ENCODE measurements around the gene MTX1.
A peak's percentile ranks its signal among the peaks of the same experiment; 100 is the strongest.

Gene MTX1

DNA sequence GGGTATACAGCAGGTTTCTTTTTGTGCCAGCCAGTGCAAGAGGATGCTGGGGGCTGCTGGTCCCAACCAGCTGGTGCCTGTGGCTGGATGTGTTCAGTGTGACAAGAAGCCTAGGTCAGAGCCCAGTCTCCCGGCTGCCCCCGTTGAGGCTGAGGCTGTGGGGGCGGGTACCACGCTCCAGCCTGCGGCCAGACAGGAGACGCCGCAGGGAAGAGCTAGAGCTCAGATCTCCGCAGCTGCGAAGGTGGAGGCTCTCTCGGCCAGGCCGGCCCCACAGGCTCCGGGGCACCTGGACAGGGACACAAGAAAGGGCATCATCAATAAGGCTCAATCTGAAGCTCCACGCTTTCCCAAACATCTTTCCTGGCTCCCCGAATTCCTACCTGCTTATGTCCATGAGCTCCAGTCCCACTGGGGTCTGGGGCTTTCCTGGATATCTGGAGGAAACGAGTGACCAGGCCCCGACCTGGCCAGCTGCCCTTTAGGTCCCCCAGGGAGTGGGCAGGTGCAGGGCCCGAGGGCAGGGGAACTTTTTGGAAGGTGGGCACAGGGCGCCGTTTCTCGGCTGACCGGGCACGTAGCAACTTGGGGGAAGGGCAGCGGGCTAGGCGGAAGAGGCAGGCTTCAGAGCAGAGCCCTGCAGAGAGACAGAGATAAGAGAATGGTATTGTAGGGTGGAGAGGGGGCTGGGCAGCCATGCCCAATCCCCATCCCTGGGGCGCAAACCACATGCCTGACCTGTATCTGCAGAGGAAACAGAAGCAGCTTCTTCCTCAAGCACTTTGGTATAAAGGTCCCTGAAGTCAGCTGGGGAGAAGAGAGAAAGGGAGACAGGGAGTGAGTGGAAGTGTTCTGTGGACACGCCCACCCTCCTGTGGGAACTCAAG, 39.4 kb downstream of the MTX1 start:
- no peaks in the 10 kb centered on the region for H3K9me3 ChIP-seq (ENCODE audit: control insufficient read depth, insufficient read depth, low read length)
- no peak overlapping the region for H3K4me3 ChIP-seq (ENCODE audit: low read length)
- peaks cover 20% of the 10 kb centered on the region for H3K36me3 ChIP-seq (ENCODE audit: control insufficient read depth, low read length)
- H3K9me2 ChIP-seq (replicated peaks; ENCODE audit: control insufficient read depth, low read length): no peaks in the 10 kb centered on the region
- no peak overlapping the region for H3K4me2 ChIP-seq (ENCODE audit: low read length)
- H3K27me3 ChIP-seq (ENCODE audit: control insufficient read depth, low read length): no peaks in the 10 kb centered on the region
- peaks cover 28% of the 10 kb centered on the region for H3K4me1 ChIP-seq (ENCODE audit: control insufficient read depth, low read length)
- no peak overlapping the region for H3K27ac ChIP-seq (ENCODE audit: low read depth, low read length)
- peaks cover 12% of the 10 kb centered on the region for H3K79me2 ChIP-seq (ENCODE audit: control insufficient read depth, low read length)
- TF ChIP-seq, protein P1, sequence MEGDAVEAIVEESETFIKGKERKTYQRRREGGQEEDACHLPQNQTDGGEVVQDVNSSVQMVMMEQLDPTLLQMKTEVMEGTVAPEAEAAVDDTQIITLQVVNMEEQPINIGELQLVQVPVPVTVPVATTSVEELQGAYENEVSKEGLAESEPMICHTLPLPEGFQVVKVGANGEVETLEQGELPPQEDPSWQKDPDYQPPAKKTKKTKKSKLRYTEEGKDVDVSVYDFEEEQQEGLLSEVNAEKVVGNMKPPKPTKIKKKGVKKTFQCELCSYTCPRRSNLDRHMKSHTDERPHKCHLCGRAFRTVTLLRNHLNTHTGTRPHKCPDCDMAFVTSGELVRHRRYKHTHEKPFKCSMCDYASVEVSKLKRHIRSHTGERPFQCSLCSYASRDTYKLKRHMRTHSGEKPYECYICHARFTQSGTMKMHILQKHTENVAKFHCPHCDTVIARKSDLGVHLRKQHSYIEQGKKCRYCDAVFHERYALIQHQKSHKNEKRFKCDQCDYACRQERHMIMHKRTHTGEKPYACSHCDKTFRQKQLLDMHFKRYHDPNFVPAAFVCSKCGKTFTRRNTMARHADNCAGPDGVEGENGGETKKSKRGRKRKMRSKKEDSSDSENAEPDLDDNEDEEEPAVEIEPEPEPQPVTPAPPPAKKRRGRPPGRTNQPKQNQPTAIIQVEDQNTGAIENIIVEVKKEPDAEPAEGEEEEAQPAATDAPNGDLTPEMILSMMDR (IDR thresholded peaks at IDR 0.05; ENCODE audit: low read depth, low read length, poor library complexity, severe bottlenecking): no peak
- no peak for TF ChIP-seq EZH2phosphoT487 (IDR thresholded peaks at IDR 0.05; ENCODE audit: borderline replicate concordance, low read length)
- H4K20me1 ChIP-seq (ENCODE audit: control insufficient read depth, insufficient read depth, low read depth, low read length): no peaks in the 10 kb centered on the region
- peaks cover 6% of the 10 kb centered on the region; the same call in 1 of the 2 replicates for H3F3A ChIP-seq (ENCODE audit: control insufficient read depth, insufficient read depth)

DNA sequence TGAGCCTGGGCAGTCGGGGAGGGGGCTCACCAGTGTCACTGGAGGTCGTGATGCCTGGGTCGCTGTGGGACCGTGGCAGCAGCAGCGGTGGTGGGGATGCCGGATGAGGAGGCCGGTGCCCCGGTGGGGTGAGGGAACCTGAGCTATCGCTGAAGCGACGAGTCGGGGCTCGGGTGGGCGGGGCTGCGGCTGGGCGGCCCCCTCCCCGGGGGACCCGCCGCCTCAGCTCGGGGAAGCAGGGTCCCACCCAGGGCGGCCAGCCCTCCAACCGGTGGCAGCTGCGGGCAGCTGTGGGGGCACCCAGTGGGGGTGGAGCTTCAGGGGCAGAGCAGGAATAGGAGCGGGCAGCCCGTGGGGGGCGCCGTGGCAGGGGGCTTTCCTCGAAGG, 41.7 kb downstream of the MTX1 start:
- H4K20me1 ChIP-seq (ENCODE audit: control insufficient read depth, insufficient read depth, low read depth, low read length): no peaks in the 10 kb centered on the region
- peaks cover 6% of the 10 kb centered on the region; the same call in 1 of the 2 replicates for H3F3A ChIP-seq (ENCODE audit: control insufficient read depth, insufficient read depth)
- TF ChIP-seq, protein P1 (IDR thresholded peaks at IDR 0.05; ENCODE audit: low read depth, low read length, poor library complexity, severe bottlenecking): no peak
- H3K27me3 ChIP-seq (ENCODE audit: control insufficient read depth, low read length): no peaks in the 10 kb centered on the region
- peaks cover 13% of the 10 kb centered on the region for H3K79me2 ChIP-seq (ENCODE audit: control insufficient read depth, low read length)
- H3K9me2 ChIP-seq (replicated peaks; ENCODE audit: control insufficient read depth, low read length): no peaks in the 10 kb centered on the region
- peak overlapping the region; percentile 71 for H3K4me3 ChIP-seq (ENCODE audit: low read length)
- H3K27ac ChIP-seq (ENCODE audit: low read depth, low read length): no peak overlapping the region
- H3K4me2 ChIP-seq (ENCODE audit: low read length): peak overlapping the region; percentile 64
- H3K36me3 ChIP-seq (ENCODE audit: control insufficient read depth, low read length): peaks cover 13% of the 10 kb centered on the region; the same call in 1 of the 2 replicates
- H3K4me1 ChIP-seq (ENCODE audit: control insufficient read depth, low read length): peaks cover 34% of the 10 kb centered on the region
- H3K9me3 ChIP-seq (ENCODE audit: control insufficient read depth, insufficient read depth, low read length): no peaks in the 10 kb centered on the region

DNA sequence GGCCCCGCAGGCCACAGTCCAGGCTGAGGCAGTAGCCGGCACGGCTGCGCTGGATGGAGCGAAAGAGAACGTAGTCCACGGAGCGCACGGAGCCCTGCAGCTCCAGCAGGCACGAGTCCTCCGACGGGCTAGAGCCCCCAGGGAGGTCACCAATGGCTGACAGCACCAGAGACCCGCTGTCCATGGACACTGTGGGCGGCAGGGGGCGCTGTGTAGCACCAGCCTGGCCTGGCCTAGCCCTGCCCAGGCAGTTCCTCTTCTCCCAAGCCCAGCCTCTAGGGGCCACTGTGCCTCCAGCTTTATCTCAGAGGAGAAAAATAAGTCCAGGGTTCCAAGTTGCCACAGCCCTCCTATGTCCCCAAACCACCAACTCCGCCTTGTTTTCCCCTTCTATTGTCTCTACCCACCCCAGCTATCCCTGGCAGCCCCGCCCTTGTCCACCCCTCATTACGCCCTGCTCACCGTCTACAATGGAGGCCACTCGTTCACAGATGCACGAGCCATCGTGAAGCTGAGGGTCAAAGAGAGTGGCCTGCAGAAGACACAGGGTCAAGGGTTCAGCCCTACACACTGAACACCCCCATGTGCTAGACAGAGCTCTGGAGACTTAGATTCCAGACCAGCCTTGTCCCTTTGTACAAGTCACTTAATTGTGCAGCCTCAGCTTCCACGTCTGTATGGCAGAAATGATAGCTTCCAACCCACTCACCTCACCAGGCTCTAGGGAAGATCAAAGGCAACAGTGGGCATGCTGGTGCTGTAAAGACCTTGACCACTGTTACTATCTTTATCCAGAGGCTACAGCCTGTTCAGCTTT, 42.3 kb downstream of the MTX1 start:
- Histone ChIP-seq H3K4me3 (ENCODE audit: low read length) (peak overlapping the region; percentile 71), H3K36me3 (ENCODE audit: control insufficient read depth, low read length) (peaks cover 14% of the 10 kb centered on the region), H3K27me3 (ENCODE audit: control insufficient read depth, low read length) (no peaks in the 10 kb centered on the region), H3F3A (ENCODE audit: control insufficient read depth, insufficient read depth) (peaks cover 6% of the 10 kb centered on the region; the same call in 1 of the 2 replicates), H4K20me1 (ENCODE audit: control insufficient read depth, insufficient read depth, low read depth, low read length) (no peaks in the 10 kb centered on the region), H3K9me2 (replicated peaks; ENCODE audit: control insufficient read depth, low read length) (no peaks in the 10 kb centered on the region), H3K79me2 (ENCODE audit: control insufficient read depth, low read length) (peaks cover 13% of the 10 kb centered on the region), H3K4me2 (ENCODE audit: low read length) (peak overlapping the region; percentile 64), H3K4me1 (ENCODE audit: control insufficient read depth, low read length) (peaks cover 36% of the 10 kb centered on the region), H3K9me3 (ENCODE audit: control insufficient read depth, insufficient read depth, low read length) (no peaks in the 10 kb centered on the region), H3K27ac (ENCODE audit: low read depth, low read length) (no peak overlapping the region)
- TF ChIP-seq, protein P1 (IDR thresholded peaks at IDR 0.05; ENCODE audit: low read depth, low read length, poor library complexity, severe bottlenecking): peak; percentile 100
- no peak for TF ChIP-seq EZH2phosphoT487 (IDR thresholded peaks at IDR 0.05; ENCODE audit: borderline replicate concordance, low read length)

Measured in DOHH2 (cell line).